Right ventricle myocardium inferior (tissue), 1 donor: ENCODE measurements around the gene CLN6. TPM values are rescaled to one million over a fixed set of nuclear protein-coding genes. Genes with fewer than 3 reads are reported as not detected.

Experiments
- ATAC-seq: fragments of 200-7000 bp; cut with Tn5 transposase; one replicate; pipeline ENCODE4 v1.9.1; 2020; ENCODE audit warnings: mild to moderate bottlenecking, moderate library complexity
- DNase-seq: peaks from one replicate; pipeline ENCODE4 v3.0.0; 2021; ENCODE audit errors: missing footprints
- intact Hi-C: fragments of 100-400 bp; cut with DNase I; formaldehyde crosslinking; loops from one replicate; pipeline ENCODE4 v1.11.0; 2022
- long read RNA-seq: library from polyadenylated mRNA; unstranded; transcript quantifications from one replicate; pipeline ENCODE4 v2.0.0, GENCODE V29; 2021
- total RNA-seq: library from RNA; stranded (reverse); fragmentation: NEBNext Ultra II Directional; extraction: Animal tissue kit (Norgen Biotek cat#: 25700); gene quantifications from one replicate; pipeline ENCODE4 v1.2.1, GENCODE V29; 2021
- donor health status: DM: no; HTN: yes; CAD: no; lungs with severe emphysema.

The CLN6 gene
- total RNA-seq = 7.7 TPM
- long read RNA-seq, partial matches to known transcripts = 0 of 6 reads
- long read RNA-seq, other reads (novel, unspliced or antisense) = 2 of 6 reads

DNA sequence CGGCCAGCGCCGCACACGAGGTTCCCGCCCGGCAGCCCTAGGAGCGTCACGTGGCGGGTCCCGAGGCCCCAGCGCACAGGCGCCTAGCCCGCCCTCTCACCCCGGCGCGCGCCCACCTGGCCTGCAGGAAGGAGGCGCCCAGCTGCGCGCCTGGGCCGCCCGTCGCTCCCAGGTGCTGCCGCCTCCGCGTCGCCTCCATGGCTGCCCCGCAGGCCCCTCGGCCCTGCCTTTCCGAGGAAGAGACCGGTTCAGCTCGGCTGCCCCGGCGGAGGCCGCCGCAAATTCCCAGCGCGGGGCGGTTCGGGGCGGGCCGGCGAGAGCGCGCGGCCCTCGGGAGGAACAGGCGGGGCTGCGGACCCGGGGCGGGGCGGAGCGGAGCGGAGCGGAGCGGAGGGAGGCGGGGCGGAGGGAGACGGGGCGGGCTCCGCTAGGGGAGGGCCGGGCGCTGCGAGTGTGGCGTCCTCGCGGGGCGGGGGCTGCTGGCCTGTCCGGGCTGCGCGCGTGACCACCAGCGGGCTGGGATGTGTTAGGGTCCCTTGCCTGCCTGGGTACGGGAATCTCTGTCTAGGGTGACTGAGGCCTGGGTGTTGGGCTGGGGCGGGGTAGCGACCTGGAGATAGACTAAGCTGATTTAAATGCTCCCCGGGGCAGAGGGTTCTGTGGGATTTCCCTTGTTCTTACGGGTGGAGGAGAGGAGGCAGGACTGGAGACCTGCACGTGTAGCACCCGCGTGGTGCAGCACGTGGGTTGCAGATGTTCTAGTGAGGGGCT lies at the start of gene CLN6:
Gene CLN6, minus strand, starts transcription at position 343 of the 771 bp plus-strand sequence. Its CDS starts 144 bp downstream, at position 199.
- DNase-seq (peak; percentile 93), ATAC-seq (peak; percentile 97)
- intact Hi-C loops = no loop called here

DNA sequence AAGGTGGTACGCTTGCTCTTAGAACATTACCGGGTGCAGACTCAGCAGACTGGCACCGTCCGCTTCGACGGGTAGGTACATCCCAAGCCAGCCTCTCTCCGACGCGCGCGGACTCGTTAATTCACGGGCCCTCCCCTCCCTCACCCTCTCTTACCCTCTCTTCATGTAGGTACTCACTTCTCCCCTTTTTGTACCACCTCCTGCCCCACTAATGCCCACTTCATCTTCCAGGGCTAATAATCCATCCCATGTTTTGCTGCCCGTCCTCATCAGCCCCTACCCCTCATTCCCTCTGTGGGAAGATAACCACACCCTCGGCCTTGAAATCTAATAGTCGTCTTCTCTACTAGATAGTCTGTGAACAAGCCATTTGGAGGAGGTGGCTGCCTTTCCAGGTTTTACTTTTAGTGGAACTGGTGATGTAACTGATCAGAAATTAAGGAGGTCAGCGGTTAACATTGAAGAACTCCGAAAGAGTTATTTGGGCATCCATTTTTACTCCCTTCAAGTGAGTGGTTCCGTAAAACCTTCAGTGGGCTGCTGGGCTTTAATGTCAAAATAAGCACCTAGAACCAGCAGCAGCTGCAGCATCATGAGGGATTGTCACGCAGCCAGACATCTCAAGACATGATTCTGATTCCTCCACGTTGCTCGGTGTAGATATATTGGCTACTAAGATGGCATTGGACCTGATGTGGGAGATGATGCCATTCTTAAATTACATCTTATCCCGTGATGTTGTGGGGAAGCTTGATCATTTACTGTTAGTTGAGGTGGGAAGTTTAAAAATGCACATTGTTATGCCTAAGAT lies 49.3 kb upstream of the CLN6 start:
- no peak for ATAC-seq
- no peak for DNase-seq
- intact Hi-C loops = loop anchor here (5.0 kb wide), 1 partner anchor 91 kb away; no protein-coding TSS in a partner anchor

DNA sequence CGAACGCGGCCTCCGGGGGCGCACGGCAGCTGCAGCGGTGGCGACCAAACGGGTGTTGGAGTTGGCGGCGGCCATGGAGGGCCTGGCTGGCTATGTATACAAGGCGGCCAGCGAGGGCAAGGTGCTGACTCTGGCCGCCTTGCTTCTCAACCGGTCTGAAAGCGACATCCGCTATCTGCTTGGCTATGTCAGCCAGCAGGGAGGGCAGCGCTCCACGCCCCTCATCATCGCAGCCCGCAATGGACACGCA lies 48.7 kb upstream of the CLN6 start:
- DNase-seq (no peak), ATAC-seq (no peak)
- intact Hi-C loops = loop anchor here (5.0 kb wide), 1 partner anchor 91 kb away; no protein-coding TSS in a partner anchor

DNA sequence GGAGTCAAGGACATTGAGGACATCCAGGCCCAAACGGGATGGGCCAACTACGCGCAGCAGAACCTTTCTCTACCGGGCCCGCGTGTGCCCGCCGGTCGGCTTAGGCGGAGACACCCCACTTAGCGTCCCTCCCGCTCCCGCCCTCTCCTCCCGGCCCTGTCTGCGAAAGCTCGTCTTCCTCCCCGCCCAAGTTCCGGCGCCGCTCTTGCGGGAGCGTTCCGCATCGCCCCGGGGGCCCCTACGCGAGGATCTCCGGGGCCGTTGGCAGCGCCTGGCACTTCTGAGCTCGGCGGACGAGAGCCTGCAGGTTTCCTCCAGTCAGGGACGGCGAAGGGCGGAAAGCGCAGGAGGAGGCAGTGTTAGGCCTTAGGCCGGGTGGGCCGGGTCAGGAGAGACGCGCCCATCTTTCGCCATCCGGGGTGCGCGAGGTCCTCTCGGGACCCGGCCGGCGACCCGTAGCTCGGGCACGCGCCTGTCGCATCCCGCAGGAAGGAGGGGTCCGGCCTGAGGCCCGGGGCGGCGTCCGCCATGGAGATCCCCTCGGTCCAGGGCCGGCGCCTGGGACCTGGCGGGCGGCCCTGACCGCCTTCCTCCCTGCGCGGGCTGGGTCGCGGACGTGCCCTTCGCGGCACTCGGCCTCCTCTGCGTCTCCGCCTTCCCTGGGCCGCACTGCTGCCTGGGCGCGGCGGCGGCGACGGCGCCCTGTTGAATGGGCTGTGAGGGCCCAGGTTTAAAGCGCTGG lies 48.2 kb upstream of the CLN6 start, which contains the start of gene FEM1B:
Gene FEM1B, plus strand, starts transcription at position 143 of the 742 bp plus-strand sequence. CDS start 673 bp downstream, outside the sequence.
- peak; percentile 94 for ATAC-seq
- intact Hi-C loops = loop anchor here (1.0 to 5.0 kb wide), 3 partner anchors 20 to 90 kb away; no protein-coding TSS in a partner anchor
- peak; percentile 95 for DNase-seq

DNA sequence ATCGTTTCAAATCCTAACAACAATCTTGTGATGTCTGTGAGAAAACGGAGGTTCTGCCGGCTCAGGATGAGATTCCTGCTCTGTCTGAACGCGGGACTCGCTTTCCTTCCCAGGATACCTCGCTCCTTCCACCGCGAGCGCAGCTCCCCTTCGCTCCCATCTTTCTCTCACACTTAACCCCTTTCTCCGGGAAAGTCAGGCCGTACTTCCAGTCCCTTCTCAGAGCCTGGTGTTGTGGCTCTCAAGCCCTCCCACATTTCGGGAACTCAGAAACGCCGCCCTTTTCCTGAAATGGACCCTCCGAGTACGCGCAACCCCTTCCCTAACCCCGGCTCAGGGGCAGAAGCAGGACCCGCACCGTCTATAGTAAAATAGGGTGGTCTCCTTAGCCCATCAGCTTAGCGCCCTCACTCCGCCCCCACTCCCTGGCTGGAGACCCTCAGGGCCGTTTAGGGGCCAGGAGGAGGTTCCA lies 47.6 kb upstream of the CLN6 start:
- peak; percentile 41 for ATAC-seq
- DNase-seq = no peak
- intact Hi-C loops = loop anchor here (1.0 to 5.0 kb wide), 3 partner anchors 20 to 90 kb away; no protein-coding TSS in a partner anchor

DNA sequence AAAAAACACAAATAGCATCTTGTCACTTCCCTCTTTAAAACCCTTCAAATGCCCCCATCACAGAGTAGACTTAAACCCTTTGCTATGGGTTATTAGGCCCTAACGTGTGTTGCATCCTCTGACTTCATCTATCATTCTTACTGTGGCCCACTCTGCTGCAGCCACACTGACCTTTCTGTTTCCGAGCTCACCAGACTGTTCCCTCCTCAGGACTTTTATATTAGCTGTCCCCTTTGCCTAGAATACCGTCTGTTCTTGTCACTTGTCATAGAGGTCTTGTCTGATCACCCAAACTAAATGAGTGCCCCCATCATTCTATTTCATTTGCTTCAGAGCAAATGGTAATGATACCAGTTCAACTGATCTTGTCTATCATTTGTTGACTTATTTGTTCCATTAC lies 47.1 kb upstream of the CLN6 start:
- ATAC-seq (no peak), DNase-seq (no peak)
- intact Hi-C loops = loop anchor here (1.0 to 5.0 kb wide), 3 partner anchors 19 to 89 kb away; no protein-coding TSS in a partner anchor

DNA sequence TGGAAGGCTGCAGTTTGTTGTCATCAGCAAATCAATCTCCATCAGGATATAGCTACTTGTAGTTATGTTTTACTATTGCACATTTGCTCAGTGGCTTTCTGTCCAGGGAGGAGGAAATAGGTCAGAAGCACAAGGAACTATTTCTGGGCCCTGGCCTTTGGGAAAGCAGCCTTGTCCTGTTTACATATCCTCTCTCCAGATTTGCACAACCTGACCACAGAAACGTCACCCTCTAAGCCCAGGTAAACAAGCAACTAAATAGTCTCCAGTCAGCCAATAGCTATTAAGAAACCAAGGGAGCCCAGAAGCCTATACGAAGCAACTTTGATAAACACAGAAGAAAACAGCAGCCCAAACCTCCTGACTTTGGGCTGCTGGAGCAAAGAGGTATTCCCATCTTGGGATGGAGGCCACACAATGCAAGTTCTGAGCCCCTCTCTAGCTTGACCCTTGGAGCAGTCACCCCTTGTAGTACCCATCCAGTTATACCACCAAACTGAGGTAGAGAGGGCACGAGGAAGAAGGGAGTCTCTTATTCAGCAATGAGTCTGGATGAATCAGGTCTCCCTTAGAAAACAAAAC lies 45.7 kb upstream of the CLN6 start:
- intact Hi-C loops = loop anchor here (5.0 kb wide), 1 partner anchor 88 kb away; no protein-coding TSS in a partner anchor
- ATAC-seq (no peak), DNase-seq (no peak)

DNA sequence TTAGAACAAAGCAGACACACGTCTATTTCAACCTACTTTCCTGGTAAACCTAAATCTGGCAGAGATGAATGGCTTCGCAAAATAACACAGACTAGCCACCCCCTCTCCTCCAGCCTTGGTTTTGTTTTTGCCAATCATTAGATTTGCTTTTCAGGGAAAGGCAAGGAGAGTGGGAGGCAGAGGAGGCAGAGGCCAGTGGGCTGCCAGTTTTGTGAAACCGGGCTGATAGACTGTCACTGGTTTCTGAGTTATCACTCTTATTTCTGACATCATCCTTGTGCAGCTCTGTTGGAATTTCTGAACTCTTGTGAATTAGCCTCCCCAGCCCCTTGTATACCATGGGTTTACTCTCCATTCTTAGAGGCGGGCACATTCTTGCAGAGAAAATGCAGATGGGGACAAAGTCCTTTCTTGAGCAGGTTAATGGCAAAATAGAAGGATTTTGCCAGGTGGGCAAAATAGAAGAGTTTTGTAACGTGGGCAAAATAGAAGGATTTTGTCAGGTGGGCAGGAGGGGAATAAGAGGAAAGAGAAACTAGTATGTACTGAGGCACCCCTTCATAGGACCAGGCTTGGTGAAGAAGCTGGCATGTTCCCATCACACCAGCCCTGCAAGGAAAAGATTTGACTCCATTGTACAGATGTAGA lies 44.8 kb upstream of the CLN6 start:
- no peak for ATAC-seq
- DNase-seq = no peak
- intact Hi-C loops = no loop called here

DNA sequence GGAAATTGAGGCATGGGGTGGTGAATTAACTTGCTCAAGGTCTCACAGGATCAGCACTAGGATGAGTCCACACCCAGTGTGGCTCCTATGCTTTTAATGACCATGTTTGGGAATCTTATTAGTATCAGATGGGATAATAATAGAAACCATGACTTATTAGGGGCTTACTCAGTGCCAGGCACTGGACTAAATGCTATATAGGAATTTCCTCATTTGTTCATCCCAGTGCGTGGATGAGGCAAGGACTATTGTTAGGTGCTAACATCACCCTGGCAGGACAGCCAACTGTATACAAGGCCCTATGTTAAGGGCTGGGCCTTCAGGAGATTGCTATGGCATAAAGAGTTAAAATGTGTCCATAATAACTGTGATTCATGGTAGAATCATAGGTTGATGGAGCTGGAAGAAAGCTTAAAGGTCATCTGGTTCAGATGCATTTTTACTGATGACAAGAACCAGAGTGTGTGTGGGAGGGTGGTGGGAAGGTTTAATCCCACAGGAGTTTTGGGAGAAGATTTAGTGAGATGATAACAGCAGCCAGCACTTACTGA lies 43.3 kb upstream of the CLN6 start:
- intact Hi-C loops = no loop called here
- ATAC-seq = no peak
- DNase-seq = no peak

DNA sequence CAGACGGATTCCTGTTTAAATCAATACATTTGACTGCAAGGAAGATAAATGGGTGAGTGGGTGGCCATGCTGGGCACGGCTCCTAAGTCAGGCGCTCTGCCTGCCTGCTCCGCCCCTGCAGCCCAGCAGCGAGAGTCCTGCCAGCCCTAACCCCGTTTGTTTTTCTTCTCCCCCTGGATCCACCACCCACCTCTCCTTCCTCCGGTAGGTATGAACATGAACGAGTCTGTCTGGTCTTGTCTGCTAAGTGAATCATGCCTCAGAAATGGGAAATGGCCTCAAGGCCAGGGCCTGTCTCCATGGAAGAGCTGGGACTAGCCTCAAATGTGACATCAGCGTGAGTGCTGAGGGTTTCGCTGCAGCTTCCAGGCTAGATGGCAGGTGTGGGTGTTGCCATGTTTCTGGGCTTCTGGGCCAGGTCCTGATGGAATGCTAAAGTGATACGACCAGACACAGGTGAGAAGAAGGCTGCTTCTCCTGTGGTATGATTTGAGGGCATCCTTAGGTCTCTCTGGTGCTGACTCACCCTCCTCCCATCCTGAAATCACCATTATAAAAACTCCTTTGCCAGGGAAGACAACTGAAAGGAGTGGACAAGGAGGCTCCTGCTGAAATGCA lies 42.4 kb upstream of the CLN6 start:
- peak; percentile 62 for DNase-seq
- ATAC-seq = no peak

DNA sequence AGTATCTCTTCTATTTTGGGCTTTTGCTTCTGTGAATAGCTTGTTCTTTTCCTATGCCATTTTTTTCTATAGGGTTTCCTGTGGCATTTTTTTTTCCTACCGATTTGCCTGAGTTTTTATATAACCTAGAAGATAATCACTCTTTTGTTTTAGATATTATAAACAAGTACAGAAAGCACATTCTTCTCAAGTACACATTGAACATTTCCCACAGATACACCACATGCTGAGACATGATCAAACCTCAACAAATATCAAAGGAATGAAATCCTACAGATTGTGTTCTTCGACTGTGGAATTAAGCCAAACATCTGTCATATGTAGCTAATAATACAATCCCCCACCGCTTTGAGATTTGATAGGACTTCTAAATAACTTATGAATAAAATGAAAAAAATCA lies 38.9 kb upstream of the CLN6 start:
- no peak for DNase-seq
- intact Hi-C loops = no loop called here
- ATAC-seq = no peak

More for the DNA sequence above, 42.4 kb upstream of the CLN6 start:
- intact Hi-C loops = no loop called here

DNA sequence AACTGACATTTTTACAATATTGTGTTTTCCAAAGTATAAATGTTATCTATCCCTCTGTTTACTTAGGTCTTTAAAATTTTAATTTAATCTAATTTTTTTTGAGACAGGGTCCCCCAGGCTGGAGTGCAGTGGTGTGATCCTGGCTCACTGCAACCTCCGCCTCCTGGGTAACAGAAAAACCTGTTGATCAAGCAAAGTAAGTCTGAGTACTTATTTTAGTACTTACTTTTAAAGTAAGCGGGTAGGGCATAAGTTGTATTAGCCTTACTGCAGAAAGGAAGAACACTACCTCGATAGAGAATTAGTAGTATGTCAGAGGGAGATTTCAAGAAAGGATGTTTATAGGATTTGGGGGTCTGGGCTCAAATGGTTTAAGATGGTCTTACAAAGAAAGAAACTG lies 36.1 kb upstream of the CLN6 start:
- ATAC-seq (no peak), DNase-seq (no peak)
- intact Hi-C loops = no loop called here

DNA sequence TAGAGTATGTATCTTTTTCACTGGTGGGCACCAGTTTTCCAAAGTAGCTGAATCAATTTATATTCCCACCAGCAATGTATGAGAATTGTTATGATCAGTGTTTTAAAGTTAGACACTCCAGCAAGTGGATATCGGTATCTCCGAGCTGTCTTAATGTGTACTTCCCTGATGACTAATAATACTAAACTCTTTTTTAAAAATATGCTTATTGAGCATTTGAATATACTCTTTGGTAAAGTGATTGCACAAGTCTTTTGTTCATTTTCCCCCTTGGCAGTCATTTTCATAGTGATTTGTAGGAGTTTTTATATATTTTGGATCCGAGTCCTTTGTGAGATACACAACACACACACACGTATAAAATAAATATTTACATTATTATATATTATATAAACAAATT lies 35.6 kb upstream of the CLN6 start:
- intact Hi-C loops = no loop called here
- ATAC-seq = no peak
- DNase-seq = no peak

DNA sequence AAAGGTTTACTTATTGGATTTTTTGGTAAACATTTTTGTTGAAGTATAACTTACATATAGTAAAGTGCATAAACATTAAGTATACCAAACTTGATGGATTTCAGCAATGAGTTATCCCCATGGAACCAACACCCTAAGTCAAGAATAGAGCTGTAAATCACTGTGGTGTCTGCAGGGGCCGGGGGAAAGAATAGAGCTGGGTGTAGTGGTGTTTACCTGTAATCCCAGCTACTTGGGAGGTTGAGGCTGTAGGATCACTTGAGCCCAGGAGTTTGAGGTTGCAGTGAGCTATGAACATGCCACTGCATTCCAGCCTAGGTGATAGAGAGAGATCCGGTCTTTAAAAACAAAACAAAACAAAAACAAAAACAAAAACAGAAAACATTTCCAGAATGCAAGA lies 34.8 kb upstream of the CLN6 start:
- ATAC-seq = no peak
- DNase-seq = no peak
- intact Hi-C loops = no loop called here

DNA sequence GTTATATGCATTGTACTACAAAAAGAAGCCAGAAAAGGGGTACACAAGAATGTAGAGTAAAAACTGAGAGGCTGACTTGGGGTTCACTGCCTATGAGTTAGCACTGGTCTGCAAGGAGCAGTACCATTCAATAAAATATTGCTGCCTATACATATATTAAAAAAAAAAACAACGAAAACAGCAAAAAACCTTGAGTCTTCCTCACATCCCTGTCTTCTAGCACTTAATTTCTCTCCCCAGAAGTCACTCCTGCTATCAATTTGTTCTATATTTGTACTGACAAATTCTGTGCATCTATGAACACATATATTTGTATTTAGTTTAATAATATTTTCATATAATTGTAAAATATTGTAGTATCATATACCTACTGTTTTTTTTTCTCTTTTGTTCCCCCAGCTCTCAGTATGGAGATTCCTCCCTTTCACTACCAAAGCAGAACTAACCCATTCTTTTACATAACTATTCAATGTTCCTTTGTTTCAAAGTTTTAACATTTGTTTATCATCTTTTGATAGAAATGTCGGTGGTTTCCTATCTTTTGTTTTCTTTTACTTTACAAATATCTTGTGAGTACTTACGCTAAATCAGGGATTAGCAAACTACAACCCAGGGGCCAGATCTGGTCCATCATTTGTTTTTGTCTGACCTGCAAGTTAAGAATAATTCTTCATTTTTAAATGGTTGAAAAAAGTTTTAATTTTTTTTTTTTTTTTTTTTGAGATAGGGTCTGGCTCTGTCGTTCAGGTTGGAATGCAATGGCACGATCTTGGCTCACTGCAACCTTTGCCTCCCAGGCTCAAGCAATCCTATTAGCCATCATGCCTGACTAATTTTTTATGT lies 33.2 kb upstream of the CLN6 start:
- intact Hi-C loops = no loop called here
- DNase-seq (no peak), ATAC-seq (no peak)

DNA sequence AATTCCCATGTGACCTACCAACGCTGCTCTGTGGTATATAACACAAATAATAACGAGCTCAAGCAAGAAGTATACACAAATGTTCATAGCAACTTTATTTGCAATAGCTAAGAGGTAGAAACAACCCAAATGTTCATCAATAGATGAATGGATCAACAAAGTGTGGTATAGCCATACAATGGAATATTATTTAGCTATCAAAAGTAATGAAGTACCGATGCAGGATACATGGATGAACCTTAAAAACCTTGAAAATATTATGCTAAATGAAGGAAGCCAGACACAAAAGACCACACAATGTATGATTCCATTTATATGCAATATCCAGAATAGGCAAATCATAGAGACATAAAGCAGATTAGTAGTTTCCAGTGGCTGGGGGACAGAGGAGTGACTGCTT lies 32.5 kb upstream of the CLN6 start:
- ATAC-seq (no peak), DNase-seq (no peak)
- intact Hi-C loops = no loop called here

DNA sequence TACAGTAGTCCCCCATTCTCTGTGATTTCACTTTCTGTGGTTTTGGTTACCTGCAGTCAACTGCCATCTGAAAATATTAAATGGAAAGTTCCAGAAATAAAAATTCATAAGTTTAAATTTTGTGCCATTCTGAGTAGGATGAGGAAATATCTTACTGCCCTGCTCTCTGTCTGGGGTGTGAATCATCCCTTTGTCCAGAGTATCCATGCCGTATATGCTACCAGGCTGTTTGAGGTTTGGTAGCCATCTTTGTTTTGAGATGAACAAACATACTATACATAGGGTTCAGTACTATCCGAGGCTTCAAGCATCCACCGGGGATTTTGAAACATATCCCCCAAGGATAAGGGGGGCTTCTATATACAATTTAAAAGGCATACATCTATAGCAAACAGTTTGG lies 31.7 kb upstream of the CLN6 start:
- DNase-seq = no peak
- intact Hi-C loops = no loop called here
- ATAC-seq = no peak
